Measurements from ENCODE around the gene PI4K2A.

Gene PI4K2A

GRCh38 chr10:97597778-97598177, 42.7 kb upstream of the PI4K2A start:
- Histone ChIP-seq H2BK120ac (ENCODE audit: insufficient read depth, low read length, poor library complexity) (no peak overlapping the region), H3K27ac (ENCODE audit: low read depth, low read length) (no peak overlapping the region), H3K4ac (ENCODE audit: low read depth, low read length) (no peak overlapping the region), H2AFZ (ENCODE audit: insufficient read depth, low read length, poor library complexity) (no peak overlapping the region), H2BK12ac (ENCODE audit: low read length) (peak overlapping the region; percentile 16), H2AK5ac (ENCODE audit: low read length) (no peak overlapping the region), H3K14ac (ENCODE audit: low read length) (no peak overlapping the region), H4K8ac (ENCODE audit: low read depth, low read length) (no peak overlapping the region), H3K23ac (ENCODE audit: low read length) (no peak overlapping the region), H2BK5ac (ENCODE audit: low read depth, low read length, poor library complexity) (no peak overlapping the region), H3K36me3 (ENCODE audit: control insufficient read depth in 1 of 2, insufficient read depth in 2 of 2, low read length in 2 of 2) (no peaks in the 10 kb centered on the region), H3K9ac (ENCODE audit: low read length) (no peak overlapping the region), H4K91ac (ENCODE audit: low read depth, low read length) (no peak overlapping the region), H3K9me3 (ENCODE audit: insufficient read depth, low read depth, low read length) (no peaks in the 10 kb centered on the region), H3K18ac (ENCODE audit: low read length) (no peak overlapping the region), H3K79me2 (ENCODE audit: control insufficient read depth, insufficient read depth, low read length, poor library complexity) (no peaks in the 10 kb centered on the region), H3K4me1 (ENCODE audit: control insufficient read depth in 1 of 2, insufficient read depth in 2 of 2, low read length in 2 of 2) (peaks cover 4 to 6% of the 10 kb centered on the region in 2 experiments), H4K12ac (ENCODE audit: low read depth, low read length) (no peak overlapping the region), H3K27me3 (ENCODE audit: insufficient read depth, low read length) (no peaks in the 10 kb centered on the region), H3K4me2 (ENCODE audit: low read length) (no peak overlapping the region), H3K4me3 (ENCODE audit: low read depth, low read length) (no peak overlapping the region), H3K79me1 (ENCODE audit: low read length) (no peaks in the 10 kb centered on the region)
- WGBS (ENCODE audit: extremely low coverage, insufficient coverage, insufficient read length) = no CpG with 5 or more reads among the region's 2 CpGs
- DNase-seq = no peak

DNA sequence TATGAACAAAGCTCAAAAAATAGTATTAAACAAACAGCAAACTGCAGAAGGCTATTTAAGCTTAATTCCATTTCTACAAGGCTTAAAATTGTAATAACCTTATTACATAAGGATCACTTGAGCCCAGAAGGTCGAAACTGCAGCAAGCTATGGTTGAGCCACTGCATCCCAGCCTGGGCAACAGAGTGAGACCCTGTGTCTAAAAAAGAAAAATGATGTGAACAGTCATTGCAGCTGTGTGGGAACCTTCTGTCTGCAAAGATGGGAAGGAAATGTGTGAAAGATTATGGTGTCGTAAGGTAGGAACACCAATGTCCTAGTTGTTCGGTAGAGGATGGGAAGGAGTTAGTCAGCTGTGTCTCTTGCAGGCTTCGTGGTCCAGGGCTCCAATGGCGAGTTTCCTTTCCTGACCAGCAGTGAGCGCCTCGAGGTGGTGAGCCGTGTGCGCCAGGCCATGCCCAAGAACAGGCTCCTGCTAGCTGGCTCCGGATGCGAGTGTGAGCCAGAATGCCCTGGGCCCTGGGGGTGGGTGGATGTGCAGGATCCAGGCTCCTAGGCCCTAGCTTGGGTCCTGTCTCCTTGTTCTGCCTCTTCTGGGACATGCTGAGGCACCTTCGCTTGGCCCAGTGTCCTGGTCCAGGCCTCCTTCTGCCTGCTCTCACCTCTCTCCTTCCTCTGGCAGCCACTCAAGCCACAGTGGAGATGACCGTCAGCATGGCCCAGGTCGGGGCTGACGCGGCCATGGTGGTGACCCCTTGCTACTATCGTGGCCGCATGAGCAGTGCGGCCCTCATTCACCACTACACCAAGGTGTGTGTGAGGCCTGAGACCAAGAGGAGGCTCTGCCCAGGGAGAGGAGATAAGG, 41.8 kb upstream of the PI4K2A start:
- Histone ChIP-seq H3K4me1 (ENCODE audit: control insufficient read depth in 1 of 2, insufficient read depth in 2 of 2, low read length in 2 of 2) (peaks cover 4 to 6% of the 10 kb centered on the region in 2 experiments), H2BK12ac (ENCODE audit: low read length) (no peak overlapping the region)

GRCh38 chr10:97599272-97599619, 41.2 kb upstream of the PI4K2A start:
- Histone ChIP-seq H2BK120ac (ENCODE audit: insufficient read depth, low read length, poor library complexity) (no peak overlapping the region), H3K79me1 (ENCODE audit: low read length) (no peaks in the 10 kb centered on the region), H2AFZ (ENCODE audit: insufficient read depth, low read length, poor library complexity) (no peak overlapping the region), H3K14ac (ENCODE audit: low read length) (no peak overlapping the region), H3K9me3 (ENCODE audit: insufficient read depth, low read depth, low read length) (no peaks in the 10 kb centered on the region), H3K79me2 (ENCODE audit: control insufficient read depth, insufficient read depth, low read length, poor library complexity) (no peaks in the 10 kb centered on the region), H3K27ac (ENCODE audit: low read depth, low read length) (no peak overlapping the region), H4K12ac (ENCODE audit: low read depth, low read length) (no peak overlapping the region), H3K18ac (ENCODE audit: low read length) (no peak overlapping the region), H4K8ac (ENCODE audit: low read depth, low read length) (no peak overlapping the region), H3K36me3 (ENCODE audit: control insufficient read depth in 1 of 2, insufficient read depth in 2 of 2, low read length in 2 of 2) (no peaks in the 10 kb centered on the region), H3K4me1 (ENCODE audit: control insufficient read depth in 1 of 2, insufficient read depth in 2 of 2, low read length in 2 of 2) (peaks cover 4 to 6% of the 10 kb centered on the region in 2 experiments), H3K27me3 (ENCODE audit: insufficient read depth, low read length) (no peaks in the 10 kb centered on the region), H3K4me2 (ENCODE audit: low read length) (no peak overlapping the region), H3K23ac (ENCODE audit: low read length) (no peak overlapping the region), H2BK12ac (ENCODE audit: low read length) (no peak overlapping the region), H4K91ac (ENCODE audit: low read depth, low read length) (no peak overlapping the region), H3K4me3 (ENCODE audit: low read depth, low read length) (no peak overlapping the region), H2BK5ac (ENCODE audit: low read depth, low read length, poor library complexity) (no peak overlapping the region), H3K9ac (ENCODE audit: low read length) (no peak overlapping the region), H2AK5ac (ENCODE audit: low read length) (no peak overlapping the region), H3K4ac (ENCODE audit: low read depth, low read length) (no peak overlapping the region)
- no CpG with 5 or more reads among the region's 6 CpGs for WGBS (ENCODE audit: extremely low coverage, insufficient coverage, insufficient read length)
- no peak for DNase-seq

More for the DNA sequence above, 41.8 kb upstream of the PI4K2A start:
- H3K27me3 ChIP-seq (ENCODE audit: insufficient read depth, low read length) = no peaks in the 10 kb centered on the region
- no peaks in the 10 kb centered on the region for H3K79me2 ChIP-seq (ENCODE audit: control insufficient read depth, insufficient read depth, low read length, poor library complexity)
- no peak overlapping the region for H2BK120ac ChIP-seq (ENCODE audit: insufficient read depth, low read length, poor library complexity)
- no peak overlapping the region for H4K91ac ChIP-seq (ENCODE audit: low read depth, low read length)
- H3K18ac ChIP-seq (ENCODE audit: low read length) = no peak overlapping the region
- no peak overlapping the region for H2AK5ac ChIP-seq (ENCODE audit: low read length)
- H3K23ac ChIP-seq (ENCODE audit: low read length) = no peak overlapping the region
- no peak overlapping the region for H3K9ac ChIP-seq (ENCODE audit: low read length)
- H3K4ac ChIP-seq (ENCODE audit: low read depth, low read length) = no peak overlapping the region
- no peaks in the 10 kb centered on the region for H3K9me3 ChIP-seq (ENCODE audit: insufficient read depth, low read depth, low read length)
- no peak overlapping the region for H2AFZ ChIP-seq (ENCODE audit: insufficient read depth, low read length, poor library complexity)
- no CpG with 5 or more reads among the region's 19 CpGs for WGBS (ENCODE audit: extremely low coverage, insufficient coverage, insufficient read length)
- H3K4me2 ChIP-seq (ENCODE audit: low read length) = no peak overlapping the region
- no peak overlapping the region for H4K8ac ChIP-seq (ENCODE audit: low read depth, low read length)
- no peak overlapping the region for H3K14ac ChIP-seq (ENCODE audit: low read length)
- H3K36me3 ChIP-seq (ENCODE audit: control insufficient read depth in 1 of 2, insufficient read depth in 2 of 2, low read length in 2 of 2) = no peaks in the 10 kb centered on the region
- no peak overlapping the region for H3K27ac ChIP-seq (ENCODE audit: low read depth, low read length)
- H3K4me3 ChIP-seq (ENCODE audit: low read depth, low read length) = no peak overlapping the region
- H2BK5ac ChIP-seq (ENCODE audit: low read depth, low read length, poor library complexity) = no peak overlapping the region
- H3K79me1 ChIP-seq (ENCODE audit: low read length) = no peaks in the 10 kb centered on the region
- H4K12ac ChIP-seq (ENCODE audit: low read depth, low read length) = no peak overlapping the region
- no peak for DNase-seq

DNA sequence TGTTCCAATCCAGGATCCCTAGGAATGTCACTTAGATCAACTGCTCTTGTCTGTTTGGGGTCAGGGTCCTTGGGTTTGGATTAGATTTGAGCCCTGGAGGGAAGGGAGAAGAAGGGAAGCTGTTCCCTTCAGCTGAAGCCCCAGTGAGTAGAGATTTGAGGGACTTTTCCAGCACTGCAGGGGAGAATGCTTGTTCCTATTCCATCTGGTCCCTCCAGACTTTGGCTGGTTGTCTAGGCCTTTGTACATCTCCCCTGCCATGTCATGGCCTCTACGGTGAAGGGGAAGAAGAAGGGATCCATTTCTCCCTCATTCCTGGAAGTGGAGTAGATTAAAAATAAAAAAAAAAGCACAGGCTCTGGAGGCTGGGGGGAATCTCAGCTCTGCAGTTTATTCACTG, 39.9 kb upstream of the PI4K2A start:
- no peak overlapping the region for H2AK5ac ChIP-seq (ENCODE audit: low read length)
- H3K4me3 ChIP-seq (ENCODE audit: low read depth, low read length) = no peak overlapping the region
- H3K79me1 ChIP-seq (ENCODE audit: low read length) = no peaks in the 10 kb centered on the region

More for the DNA sequence above, 39.9 kb upstream of the PI4K2A start:
- Histone ChIP-seq H2BK5ac (ENCODE audit: low read depth, low read length, poor library complexity) (no peak overlapping the region), H3K23ac (ENCODE audit: low read length) (no peak overlapping the region), H4K8ac (ENCODE audit: low read depth, low read length) (no peak overlapping the region), H3K4ac (ENCODE audit: low read depth, low read length) (no peak overlapping the region), H2BK120ac (ENCODE audit: insufficient read depth, low read length, poor library complexity) (no peak overlapping the region), H3K79me2 (ENCODE audit: control insufficient read depth, insufficient read depth, low read length, poor library complexity) (no peaks in the 10 kb centered on the region), H3K9ac (ENCODE audit: low read length) (no peak overlapping the region), H3K9me3 (ENCODE audit: insufficient read depth, low read depth, low read length) (no peaks in the 10 kb centered on the region), H2BK12ac (ENCODE audit: low read length) (no peak overlapping the region), H2AFZ (ENCODE audit: insufficient read depth, low read length, poor library complexity) (no peak overlapping the region), H3K36me3 (ENCODE audit: control insufficient read depth in 1 of 2, insufficient read depth in 2 of 2, low read length in 2 of 2) (no peaks in the 10 kb centered on the region), H3K4me1 (ENCODE audit: control insufficient read depth in 1 of 2, insufficient read depth in 2 of 2, low read length in 2 of 2) (peaks cover 4 to 6% of the 10 kb centered on the region in 2 experiments), H3K4me2 (ENCODE audit: low read length) (no peak overlapping the region), H4K91ac (ENCODE audit: low read depth, low read length) (no peak overlapping the region), H3K27me3 (ENCODE audit: insufficient read depth, low read length) (no peaks in the 10 kb centered on the region), H4K12ac (ENCODE audit: low read depth, low read length) (no peak overlapping the region), H3K27ac (ENCODE audit: low read depth, low read length) (no peak overlapping the region), H3K14ac (ENCODE audit: low read length) (no peak overlapping the region), H3K18ac (ENCODE audit: low read length) (no peak overlapping the region)
- no CpG with 5 or more reads among the region's 1 CpG for WGBS (ENCODE audit: extremely low coverage, insufficient coverage, insufficient read length)
- no peak for DNase-seq
